Muscle layer of colon (tissue), 2 donors: ENCODE measurements around the gene SIM2.

ENCODE experiments used
- H3K27ac ChIP-seq: one replicate; pipeline ENCODE4 v1.7.0; 2013; ENCODE audit warnings: low read depth, mild to moderate bottlenecking, low read length, moderate library complexity
- H3K27me3 ChIP-seq, 2 donors: one replicate each; pipeline ENCODE4 v1.7.0; 2013; ENCODE audit warnings: low read length in 2 of 2, mild to moderate bottlenecking in 2 of 2; ENCODE audit not compliant: insufficient read depth in 2 of 2, control insufficient read depth in 1 of 2
- H3K36me3 ChIP-seq: one replicate; pipeline ENCODE4 v1.7.0; 2013; ENCODE audit warnings: mild to moderate bottlenecking, low read length; ENCODE audit not compliant: insufficient read depth
- H3K4me1 ChIP-seq: one replicate; pipeline ENCODE4 v1.7.0; 2013; ENCODE audit warnings: mild to moderate bottlenecking, low read length; ENCODE audit not compliant: insufficient read depth
- H3K4me3 ChIP-seq, 2 donors: one replicate each; pipeline ENCODE4 v1.7.0; 2013; ENCODE audit warnings: low read length in 2 of 2, low read depth in 1 of 2, mild to moderate bottlenecking in 1 of 2, moderate library complexity in 1 of 2
- H3K9ac ChIP-seq: one replicate; pipeline ENCODE4 v1.7.0; 2013; ENCODE audit warnings: low read length
- H3K9me3 ChIP-seq: one replicate; pipeline ENCODE4 v1.7.0; 2013; ENCODE audit warnings: mild to moderate bottlenecking, low read length
- donor health status: abdominal sarcoma.
- donor health status: Adenocarcinoma of cecum.

Gene SIM2

GRCh38 chr21:36689324-36689723, 9.6 kb upstream of the SIM2 start:
- Histone ChIP-seq H3K27me3 (peaks cover 49 to 53% of the 10 kb centered on the region in 2 donors), H3K4me3 (no peak overlapping the region), H3K27ac (no peak overlapping the region), H3K9me3 (no peaks in the 10 kb centered on the region), H3K9ac (no peak overlapping the region), H3K36me3 (no peaks in the 10 kb centered on the region), H3K4me1 (no peaks in the 10 kb centered on the region)

GRCh38 chr21:36690628-36691554, 8.0 kb upstream of the SIM2 start:
- no peaks in the 10 kb centered on the region for H3K9me3 ChIP-seq
- H3K4me1 ChIP-seq: no peaks in the 10 kb centered on the region
- no peak overlapping the region for H3K9ac ChIP-seq
- H3K4me3 ChIP-seq: no peak overlapping the region
- H3K27ac ChIP-seq: no peak overlapping the region
- H3K36me3 ChIP-seq: no peaks in the 10 kb centered on the region
- H3K27me3 ChIP-seq: peaks cover 59 to 64% of the 10 kb centered on the region in 2 donors

GRCh38 chr21:36691555-36692041, 7.3 kb upstream of the SIM2 start:
- no peak overlapping the region for H3K27ac ChIP-seq
- no peaks in the 10 kb centered on the region for H3K36me3 ChIP-seq
- no peaks in the 10 kb centered on the region for H3K4me1 ChIP-seq
- peaks cover 66 to 71% of the 10 kb centered on the region in 2 donors for H3K27me3 ChIP-seq
- H3K4me3 ChIP-seq: no peak overlapping the region
- no peaks in the 10 kb centered on the region for H3K9me3 ChIP-seq
- H3K9ac ChIP-seq: no peak overlapping the region

- no peaks in the 10 kb centered on the region for H3K36me3 ChIP-seq
- no peak overlapping the region for H3K4me3 ChIP-seq
- H3K27me3 ChIP-seq: peaks cover 71 to 78% of the 10 kb centered on the region in 2 donors
- H3K4me1 ChIP-seq: peaks cover under 1% of the 10 kb centered on the region
- H3K27ac ChIP-seq: no peak overlapping the region
- H3K9ac ChIP-seq: no peak overlapping the region
- no peaks in the 10 kb centered on the region for H3K9me3 ChIP-seq
These were observed 6.6 kb upstream of the SIM2 start for GRCh38 chr21:36692114-36692834.

- Histone ChIP-seq H3K27me3 (peaks cover 71 to 85% of the 10 kb centered on the region in 2 donors), H3K4me1 (peaks cover 5% of the 10 kb centered on the region), H3K27ac (no peak overlapping the region), H3K9ac (no peak overlapping the region), H3K36me3 (no peaks in the 10 kb centered on the region), H3K4me3 (no peak overlapping the region), H3K9me3 (no peaks in the 10 kb centered on the region)
These were observed 6.0 kb upstream of the SIM2 start for GRCh38 chr21:36692835-36693488.

GRCh38 chr21:36693489-36694030, 5.4 kb upstream of the SIM2 start:
- Histone ChIP-seq H3K4me3 (no peak overlapping the region), H3K27me3 (peaks cover 71 to 91% of the 10 kb centered on the region in 2 donors), H3K9ac (no peak overlapping the region)

GRCh38 chr21:36694031-36694515, 4.8 kb upstream of the SIM2 start:
- Histone ChIP-seq H3K27me3 (peaks cover 70 to 95% of the 10 kb centered on the region in 2 donors), H3K9me3 (no peaks in the 10 kb centered on the region), H3K27ac (no peak overlapping the region), H3K4me3 (no peak overlapping the region), H3K4me1 (peaks cover 5% of the 10 kb centered on the region), H3K36me3 (no peaks in the 10 kb centered on the region), H3K9ac (no peak overlapping the region)

More at GRCh38 chr21:36693489-36694030, 5.4 kb upstream of the SIM2 start:
- Histone ChIP-seq H3K4me1 (peaks cover 5% of the 10 kb centered on the region), H3K9me3 (no peaks in the 10 kb centered on the region), H3K36me3 (no peaks in the 10 kb centered on the region), H3K27ac (no peak overlapping the region)

GRCh38 chr21:36694593-36695282, 4.2 kb upstream of the SIM2 start:
- Histone ChIP-seq H3K9me3 (no peaks in the 10 kb centered on the region), H3K9ac (no peak overlapping the region), H3K27me3 (peaks cover 63 to 95% of the 10 kb centered on the region in 2 donors), H3K27ac (no peak overlapping the region), H3K36me3 (no peaks in the 10 kb centered on the region), H3K4me1 (peaks cover 5% of the 10 kb centered on the region), H3K4me3 (no peak overlapping the region)

GRCh38 chr21:36695283-36695634, 3.7 kb upstream of the SIM2 start:
- Histone ChIP-seq H3K9ac (no peak overlapping the region), H3K27me3 (peaks cover 63 to 95% of the 10 kb centered on the region in 2 donors), H3K27ac (no peak overlapping the region), H3K4me3 (no peak overlapping the region), H3K9me3 (no peaks in the 10 kb centered on the region), H3K4me1 (peaks cover 8% of the 10 kb centered on the region), H3K36me3 (no peaks in the 10 kb centered on the region)

GRCh38 chr21:36695671-36696389, 3.1 kb upstream of the SIM2 start:
- no peak overlapping the region for H3K4me3 ChIP-seq
- no peak overlapping the region for H3K9ac ChIP-seq
- no peak overlapping the region for H3K27ac ChIP-seq
- peaks cover 13% of the 10 kb centered on the region for H3K4me1 ChIP-seq
- no peaks in the 10 kb centered on the region for H3K36me3 ChIP-seq
- H3K27me3 ChIP-seq: peaks cover 68 to 99% of the 10 kb centered on the region in 2 donors
- no peaks in the 10 kb centered on the region for H3K9me3 ChIP-seq
